ENCODE results near the gene SEPTIN5. TPM values are rescaled to one million over a fixed set of nuclear protein-coding genes. Genes with fewer than 3 reads are reported as not detected.

The SEPTIN5 gene
- total RNA-seq, 1 experiment from 2014 or later: 50.4 TPM

DNA sequence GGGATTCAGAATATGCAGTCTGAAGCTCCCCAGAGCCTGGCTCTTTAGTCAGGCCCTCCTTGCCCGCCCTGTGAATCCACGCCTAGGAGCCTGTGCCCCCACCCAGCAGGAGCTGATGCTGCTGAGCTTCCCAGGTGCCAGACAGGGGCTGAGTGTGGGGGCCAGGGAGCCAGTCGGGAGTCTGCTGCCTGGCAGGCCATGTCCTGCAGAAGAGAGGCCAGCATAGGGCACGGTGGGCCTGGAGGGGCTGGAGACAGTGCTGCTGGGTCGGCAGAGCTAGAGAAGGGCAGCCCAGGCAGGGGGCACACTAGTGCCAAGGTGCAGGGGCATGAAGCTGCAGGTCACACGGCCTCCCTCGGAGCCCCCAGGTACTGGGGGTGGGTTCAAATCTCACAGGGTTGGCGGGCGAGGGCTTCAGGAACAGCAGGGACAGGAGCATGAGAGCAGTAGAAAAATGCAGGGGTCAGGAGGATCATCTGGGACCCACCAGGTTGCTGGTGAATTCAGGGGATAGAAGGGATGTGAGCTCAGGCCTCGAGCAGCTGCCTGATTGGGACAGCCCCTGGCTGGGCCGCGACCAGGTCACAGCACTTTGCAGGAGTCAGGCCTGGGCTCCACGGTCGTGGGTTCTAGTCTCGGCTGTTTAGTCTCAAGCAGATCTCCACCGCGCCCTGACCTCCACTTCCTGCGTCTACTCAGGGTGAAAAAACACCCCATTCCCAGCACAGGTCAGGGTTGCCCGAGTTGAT, 4.1 kb upstream of the SEPTIN5 start:
- no peaks in the 10 kb centered on the region for H3K9me3 ChIP-seq (ENCODE audit: low read depth, low read length, poor library complexity, severe bottlenecking)
- H3K27me3 ChIP-seq (replicated peaks; ENCODE audit: insufficient read depth, low read depth, low read length, poor library complexity): no peaks in the 10 kb centered on the region
- no peak for DNase-seq (ENCODE audit: low spot score)
- intact Hi-C loops (cut with micrococcal nuclease; ENCODE audit: unreplicated experiment): no loop called here
- ChIA-PET CTCF (interaction anchor here (1.2 kb wide), 1 partner anchor 200 kb away, joined by 3 read pairs; no protein-coding TSS in a partner anchor), POLR2A (ENCODE audit: low non-redundant PET) (no interaction called here)
- no TSS peak for BruUV-seq (replicated peaks)
- no peaks in the 10 kb centered on the region for H3K4me1 ChIP-seq (ENCODE audit: insufficient read depth, low read length, poor library complexity, severe bottlenecking)
- H3K36me3 ChIP-seq (ENCODE audit: insufficient read depth, low read length, poor library complexity, severe bottlenecking): no peaks in the 10 kb centered on the region
- no peak for TF ChIP-seq EZH2 (IDR thresholded peaks at IDR 0.05; ENCODE audit: borderline replicate concordance, low read depth, low read length, poor library complexity, severe bottlenecking)
- TF ChIP-seq, protein P1, sequence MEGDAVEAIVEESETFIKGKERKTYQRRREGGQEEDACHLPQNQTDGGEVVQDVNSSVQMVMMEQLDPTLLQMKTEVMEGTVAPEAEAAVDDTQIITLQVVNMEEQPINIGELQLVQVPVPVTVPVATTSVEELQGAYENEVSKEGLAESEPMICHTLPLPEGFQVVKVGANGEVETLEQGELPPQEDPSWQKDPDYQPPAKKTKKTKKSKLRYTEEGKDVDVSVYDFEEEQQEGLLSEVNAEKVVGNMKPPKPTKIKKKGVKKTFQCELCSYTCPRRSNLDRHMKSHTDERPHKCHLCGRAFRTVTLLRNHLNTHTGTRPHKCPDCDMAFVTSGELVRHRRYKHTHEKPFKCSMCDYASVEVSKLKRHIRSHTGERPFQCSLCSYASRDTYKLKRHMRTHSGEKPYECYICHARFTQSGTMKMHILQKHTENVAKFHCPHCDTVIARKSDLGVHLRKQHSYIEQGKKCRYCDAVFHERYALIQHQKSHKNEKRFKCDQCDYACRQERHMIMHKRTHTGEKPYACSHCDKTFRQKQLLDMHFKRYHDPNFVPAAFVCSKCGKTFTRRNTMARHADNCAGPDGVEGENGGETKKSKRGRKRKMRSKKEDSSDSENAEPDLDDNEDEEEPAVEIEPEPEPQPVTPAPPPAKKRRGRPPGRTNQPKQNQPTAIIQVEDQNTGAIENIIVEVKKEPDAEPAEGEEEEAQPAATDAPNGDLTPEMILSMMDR (conservative IDR thresholded peaks at IDR 0.05; ENCODE audit: low read depth, low read length): no peak
- H3K27ac ChIP-seq (ENCODE audit: low read depth, low read length, poor library complexity, severe bottlenecking): no peak overlapping the region
- no peak overlapping the region for H3K4me3 ChIP-seq (ENCODE audit: low read depth, low read length, poor library complexity, severe bottlenecking)

DNA sequence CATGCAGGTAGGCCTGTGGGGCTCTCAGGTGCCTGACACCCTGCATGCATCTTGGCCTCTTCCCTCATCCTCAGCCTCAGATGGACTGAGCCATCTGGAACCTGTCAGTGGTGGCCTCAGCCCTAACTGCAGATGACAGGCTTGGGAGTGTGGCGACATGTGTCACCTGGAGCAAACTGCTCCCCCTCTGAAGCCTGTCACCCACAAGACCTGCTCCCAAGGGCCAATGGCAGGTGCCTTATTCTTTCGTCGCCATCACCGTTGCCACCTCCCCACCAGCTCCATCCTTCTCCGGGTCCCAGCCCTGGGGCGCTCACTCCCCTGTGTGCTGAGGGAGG, 3.6 kb upstream of the SEPTIN5 start:
- CTCF ChIA-PET: interaction anchor here (1.2 kb wide), 1 partner anchor 199 kb away, joined by 3 read pairs; no protein-coding TSS in a partner anchor
- Histone ChIP-seq H3K4me1 (ENCODE audit: insufficient read depth, low read length, poor library complexity, severe bottlenecking) (peaks cover under 1% of the 10 kb centered on the region), H3K27ac (ENCODE audit: low read depth, low read length, poor library complexity, severe bottlenecking) (no peak overlapping the region), H3K36me3 (ENCODE audit: insufficient read depth, low read length, poor library complexity, severe bottlenecking) (no peaks in the 10 kb centered on the region), H3K9me3 (ENCODE audit: low read depth, low read length, poor library complexity, severe bottlenecking) (no peaks in the 10 kb centered on the region), H3K27me3 (replicated peaks; ENCODE audit: insufficient read depth, low read depth, low read length, poor library complexity) (no peaks in the 10 kb centered on the region), H3K4me3 (ENCODE audit: low read depth, low read length, poor library complexity, severe bottlenecking) (no peak overlapping the region)
- no peak for DNase-seq (ENCODE audit: low spot score)
- no peak for TF ChIP-seq EZH2 (IDR thresholded peaks at IDR 0.05; ENCODE audit: borderline replicate concordance, low read depth, low read length, poor library complexity, severe bottlenecking)
- TF ChIP-seq, protein P1 (conservative IDR thresholded peaks at IDR 0.05; ENCODE audit: low read depth, low read length): no peak
- intact Hi-C loops (cut with micrococcal nuclease; ENCODE audit: unreplicated experiment): no loop called here
- POLR2A ChIA-PET (ENCODE audit: low non-redundant PET): no interaction called here
- BruUV-seq (replicated peaks): no TSS peak

DNA sequence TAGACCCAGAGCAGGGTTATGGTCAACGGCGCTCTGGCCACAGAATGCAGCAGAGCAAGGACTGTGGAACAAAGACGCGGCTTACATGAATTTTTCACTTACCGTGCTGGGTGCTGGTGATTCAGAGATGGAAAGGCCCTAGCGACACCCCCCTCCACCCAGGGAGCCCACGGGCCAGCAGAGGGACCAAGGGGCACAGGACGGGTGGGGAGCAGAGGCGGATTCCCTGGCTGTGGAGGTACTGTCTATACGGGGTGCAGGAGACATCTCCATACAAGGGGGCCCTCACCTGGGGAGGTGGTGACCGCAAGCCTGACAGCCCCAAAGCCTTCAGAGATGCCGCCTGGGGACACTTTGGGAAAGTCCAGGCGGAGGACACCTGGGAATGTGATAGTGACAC, 1.1 kb upstream of the SEPTIN5 start:
- Histone ChIP-seq H3K27me3 (replicated peaks; ENCODE audit: insufficient read depth, low read depth, low read length, poor library complexity) (no peaks in the 10 kb centered on the region), H3K4me3 (ENCODE audit: low read depth, low read length, poor library complexity, severe bottlenecking) (no peak overlapping the region), H3K36me3 (ENCODE audit: insufficient read depth, low read length, poor library complexity, severe bottlenecking) (no peaks in the 10 kb centered on the region), H3K9me3 (ENCODE audit: low read depth, low read length, poor library complexity, severe bottlenecking) (no peaks in the 10 kb centered on the region), H3K4me1 (ENCODE audit: insufficient read depth, low read length, poor library complexity, severe bottlenecking) (peaks cover 10% of the 10 kb centered on the region), H3K27ac (ENCODE audit: low read depth, low read length, poor library complexity, severe bottlenecking) (no peak overlapping the region)
- ChIA-PET CTCF (no interaction called here), POLR2A (ENCODE audit: low non-redundant PET) (no interaction called here)
- TF ChIP-seq, protein P1 (conservative IDR thresholded peaks at IDR 0.05; ENCODE audit: low read depth, low read length): no peak
- TF ChIP-seq EZH2 (IDR thresholded peaks at IDR 0.05; ENCODE audit: borderline replicate concordance, low read depth, low read length, poor library complexity, severe bottlenecking): no peak
- BruUV-seq (replicated peaks): no TSS peak
- intact Hi-C loops (cut with micrococcal nuclease; ENCODE audit: unreplicated experiment): no loop called here
- no peak for DNase-seq (ENCODE audit: low spot score)

Data from A673 (cell line).